HG03175 (cell line): ENCODE results near the gene AGBL4.

ENCODE experiments used
- ATAC-seq: cut with Tn5 transposase; IDR thresholded peaks from one replicate; pipeline ENCODE4 v1.9.1; 2021; ENCODE audit warnings: mild to moderate bottlenecking, moderate library complexity; ENCODE audit not compliant: unreplicated experiment

AGBL4 gene

DNA sequence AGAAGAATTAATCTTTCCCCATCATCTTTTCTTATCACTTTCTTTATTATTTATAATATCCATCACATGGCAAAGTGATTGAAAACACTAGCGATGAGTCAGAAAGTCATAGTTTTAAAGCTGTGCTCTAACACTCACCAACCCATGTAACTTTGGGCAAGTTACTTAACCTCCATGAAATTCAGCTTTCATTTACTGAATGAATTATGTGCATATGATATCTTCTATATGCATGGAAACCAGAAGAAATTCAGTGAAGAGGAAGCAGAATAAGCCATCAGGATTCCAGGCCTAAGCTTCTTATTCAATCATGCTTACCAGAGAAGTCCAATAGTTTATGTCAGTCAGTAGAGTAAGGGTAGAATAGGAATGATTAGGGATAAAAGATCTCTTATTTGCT lies 300.1 kb downstream of the AGBL4 start:
- no peak for ATAC-seq

DNA sequence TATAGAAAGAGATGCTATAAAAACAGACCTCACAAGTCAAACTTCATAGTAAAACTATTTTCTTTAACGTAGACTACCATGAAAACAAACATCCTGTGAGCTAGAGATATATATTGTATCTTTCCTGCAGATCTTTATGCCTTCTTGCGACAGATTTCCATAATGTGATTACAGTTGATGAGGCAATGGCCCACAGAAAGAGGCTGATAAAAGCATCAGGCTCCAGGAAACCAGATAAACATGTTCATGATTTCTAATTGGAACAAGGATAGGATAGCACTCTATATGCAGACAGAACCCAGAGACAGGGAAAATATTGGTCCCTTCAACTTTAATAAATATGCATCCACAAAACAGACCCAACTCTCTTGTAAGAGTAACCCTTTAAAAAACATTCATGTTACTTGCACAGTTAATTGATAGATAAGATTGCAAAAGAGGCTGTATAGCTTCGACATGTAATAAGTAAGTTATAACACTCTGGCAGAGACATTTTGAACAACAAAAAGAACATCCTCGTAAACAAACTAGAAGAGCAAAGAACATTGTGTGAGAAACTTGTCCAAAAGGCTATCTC lies 329.4 kb downstream of the AGBL4 start:
- no peak for ATAC-seq

DNA sequence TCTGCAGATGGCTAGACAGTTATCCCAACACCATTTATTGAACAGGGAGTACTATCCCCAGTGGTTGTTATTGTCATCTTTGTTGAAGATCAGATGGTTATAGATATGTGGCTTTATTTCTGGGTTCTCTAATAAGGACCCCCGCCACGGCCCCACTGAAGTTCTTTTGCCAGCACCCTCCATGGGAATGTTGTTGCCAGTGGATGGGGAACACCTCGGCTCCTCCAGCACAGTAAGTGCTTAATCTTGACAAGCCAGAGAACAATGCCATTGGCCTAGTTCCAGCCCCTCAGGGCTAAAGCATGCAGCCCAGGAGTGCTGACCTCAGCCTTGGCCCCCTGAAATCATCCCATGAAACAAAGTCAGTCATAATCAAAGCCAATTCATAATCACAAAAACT lies 337.6 kb downstream of the AGBL4 start:
- no peak for ATAC-seq

DNA sequence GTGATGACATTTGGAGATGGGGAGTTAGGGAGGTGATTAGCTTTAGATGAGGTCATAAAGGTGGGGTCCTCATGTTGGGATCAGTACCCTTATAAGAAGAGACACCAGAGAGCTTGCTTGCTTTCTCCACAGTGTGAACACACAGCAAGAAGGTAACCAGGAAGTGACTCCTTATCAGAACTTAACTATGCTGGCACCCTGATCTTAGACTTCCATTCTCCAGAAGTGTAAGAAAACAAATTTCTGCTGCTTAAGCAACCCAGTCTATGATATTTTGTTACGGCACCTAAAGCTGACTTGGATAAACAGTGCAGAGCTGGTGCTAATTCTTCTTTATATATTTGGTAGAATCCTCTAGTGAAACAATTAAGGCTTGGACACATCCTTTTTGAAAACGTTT lies 346.0 kb downstream of the AGBL4 start:
- ATAC-seq: no peak

DNA sequence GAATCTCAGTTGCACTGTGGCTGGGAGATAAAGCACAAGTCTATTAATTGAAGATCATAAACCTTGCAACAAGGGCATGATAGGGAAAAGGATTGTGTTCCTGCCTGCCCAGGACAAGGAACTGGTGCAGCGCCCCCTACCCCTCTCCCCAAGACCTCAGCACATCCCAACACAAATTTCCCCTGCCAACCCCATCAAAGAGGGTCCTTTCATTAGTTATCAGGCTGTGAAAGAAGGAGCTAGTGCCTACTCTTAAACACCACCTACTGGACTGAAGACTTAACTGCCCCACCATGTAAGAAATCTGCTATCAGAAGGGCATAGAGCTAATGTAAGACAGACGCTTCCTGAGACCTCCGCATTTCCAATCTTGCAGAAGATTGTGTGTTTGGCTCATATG lies 372.6 kb downstream of the AGBL4 start:
- ATAC-seq: no peak

DNA sequence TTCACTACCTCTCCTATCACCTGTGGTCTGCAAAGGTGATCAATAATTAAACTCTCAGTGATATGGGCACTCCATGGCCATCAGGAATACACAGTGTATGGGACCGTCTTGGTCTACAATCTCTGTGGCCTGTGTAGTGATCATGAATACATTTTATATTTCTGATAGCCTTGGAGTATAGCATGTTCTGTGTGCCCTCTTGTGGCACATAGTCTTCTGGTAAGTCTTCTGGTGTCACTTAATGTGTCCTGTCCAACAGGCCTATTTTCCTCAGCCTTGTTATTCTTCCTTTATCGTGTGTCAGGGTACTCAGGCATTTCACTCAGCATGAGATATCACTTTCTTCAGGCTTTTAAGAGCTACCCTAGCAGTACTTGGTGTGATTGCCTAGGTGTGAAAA lies 393.6 kb downstream of the AGBL4 start:
- no peak for ATAC-seq

DNA sequence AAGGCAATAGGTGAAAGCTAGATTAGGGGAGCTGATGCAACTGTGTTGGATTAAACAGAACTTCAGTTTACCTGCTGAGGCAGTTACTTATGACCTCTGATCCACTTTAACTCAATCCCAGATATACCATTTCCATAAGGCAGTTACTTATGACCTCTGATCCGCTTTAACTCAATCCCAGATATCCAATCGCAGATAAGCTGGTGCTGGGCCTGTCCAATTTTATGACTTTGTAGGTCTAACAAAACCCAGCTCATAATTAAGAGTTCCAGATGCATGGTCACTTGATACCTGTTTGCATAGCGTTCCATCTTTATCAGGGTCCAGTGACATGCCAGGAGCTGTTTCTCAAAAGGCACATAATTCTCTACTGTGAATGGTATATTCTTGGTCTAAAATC lies 396.0 kb downstream of the AGBL4 start:
- ATAC-seq: no peak

DNA sequence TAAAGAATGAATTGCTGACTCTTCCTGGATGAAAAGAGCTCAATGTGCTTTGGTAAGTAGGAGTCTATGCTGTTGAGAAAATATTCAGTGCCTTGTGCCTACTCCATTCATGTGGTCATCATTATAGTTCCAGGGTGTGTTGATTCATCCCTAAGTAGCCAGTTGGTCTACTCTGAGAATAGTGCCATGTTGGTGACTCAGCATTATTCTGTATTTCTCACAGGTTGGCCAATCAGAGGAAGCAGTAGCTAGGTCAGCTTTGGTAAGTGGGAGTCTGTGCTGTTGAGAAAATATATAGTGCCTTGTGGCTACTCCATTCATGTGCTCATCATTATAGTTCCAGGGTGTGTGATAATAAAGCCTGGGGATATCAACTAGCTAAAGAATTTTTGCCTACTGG lies 397.3 kb downstream of the AGBL4 start:
- ATAC-seq: no peak

DNA sequence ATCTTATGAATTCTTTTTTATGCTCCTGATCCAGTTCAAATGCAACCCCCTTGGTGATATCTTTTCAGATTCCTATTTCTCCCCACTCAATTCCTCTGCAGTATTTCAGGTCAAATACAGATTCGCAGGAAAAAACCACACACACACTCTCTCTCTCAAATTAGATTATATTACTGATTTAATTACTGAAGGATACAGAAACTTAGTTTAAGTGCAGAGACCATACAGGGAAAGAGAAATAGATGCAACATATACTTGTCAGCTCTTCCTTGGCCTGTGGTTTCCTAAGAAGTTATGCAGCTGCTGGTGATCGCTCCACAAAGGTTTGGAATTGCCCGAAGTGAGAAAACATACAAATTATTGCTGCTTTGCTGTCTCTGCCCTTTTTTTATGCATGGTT lies 400.9 kb downstream of the AGBL4 start:
- no peak for ATAC-seq

DNA sequence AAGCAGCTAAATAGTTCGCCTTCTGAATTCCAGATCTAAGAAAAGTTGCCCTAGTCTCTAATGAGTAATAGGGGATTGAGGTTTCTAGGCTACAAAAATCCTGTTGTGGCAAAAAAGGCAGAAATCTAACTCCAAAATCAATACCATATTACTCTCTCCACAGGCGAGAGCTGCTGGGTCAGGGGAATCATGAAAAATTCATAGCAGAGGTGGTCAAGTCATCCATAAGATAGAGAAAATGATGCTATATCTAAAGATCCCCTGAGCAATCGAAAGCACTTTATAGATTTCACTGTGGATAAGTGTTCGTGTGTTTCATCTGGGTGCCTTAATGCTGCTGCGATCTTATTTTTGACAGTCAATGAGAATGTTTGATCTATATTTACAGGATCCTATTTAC lies 417.7 kb downstream of the AGBL4 start:
- ATAC-seq: no peak

DNA sequence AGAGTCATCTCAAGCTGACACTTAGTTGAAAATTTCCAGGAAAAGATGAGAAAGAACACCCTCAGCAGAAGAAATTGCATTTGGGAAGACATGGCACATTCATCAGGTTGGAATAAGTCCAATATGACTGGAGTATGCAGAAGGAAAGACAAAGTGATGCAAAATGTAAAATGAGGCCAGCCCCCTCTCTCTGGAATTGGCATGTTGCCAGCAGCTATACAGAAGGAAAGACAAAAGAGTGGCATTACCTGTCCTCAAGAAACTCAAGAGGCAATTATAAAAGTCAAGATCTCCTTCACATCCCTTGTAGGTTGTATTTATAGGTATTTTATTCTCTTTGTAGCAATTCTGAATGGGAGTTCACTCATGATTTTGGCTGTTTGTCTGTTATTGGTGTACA lies 426.3 kb downstream of the AGBL4 start:
- ATAC-seq: no peak

DNA sequence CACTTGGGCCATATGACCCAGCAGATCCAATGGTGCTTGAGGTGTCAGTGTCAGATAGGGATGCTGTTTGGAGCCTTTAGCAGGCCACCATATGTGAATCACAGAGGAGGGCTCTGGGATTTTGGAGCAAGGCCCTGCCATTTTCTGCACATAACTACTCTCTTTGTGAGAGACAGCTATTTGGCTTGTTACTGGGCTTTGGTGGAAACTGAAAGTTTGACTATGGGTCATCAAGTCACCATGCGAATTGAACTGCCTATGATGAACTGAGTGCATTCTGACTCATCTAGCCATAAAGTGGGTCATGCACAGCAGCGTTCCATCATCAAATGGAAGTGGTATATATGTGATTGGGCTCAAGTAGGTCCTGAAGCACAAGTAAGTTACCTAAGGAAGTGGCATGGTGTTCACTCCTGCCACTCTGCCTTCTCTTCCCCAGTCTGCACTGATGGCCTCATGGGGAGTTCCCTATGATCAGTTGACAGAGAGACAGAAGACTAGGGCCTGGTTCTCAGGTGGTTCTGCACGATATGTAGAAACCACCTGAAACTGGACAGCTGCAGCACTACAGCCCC lies 447.3 kb downstream of the AGBL4 start:
- no peak for ATAC-seq

DNA sequence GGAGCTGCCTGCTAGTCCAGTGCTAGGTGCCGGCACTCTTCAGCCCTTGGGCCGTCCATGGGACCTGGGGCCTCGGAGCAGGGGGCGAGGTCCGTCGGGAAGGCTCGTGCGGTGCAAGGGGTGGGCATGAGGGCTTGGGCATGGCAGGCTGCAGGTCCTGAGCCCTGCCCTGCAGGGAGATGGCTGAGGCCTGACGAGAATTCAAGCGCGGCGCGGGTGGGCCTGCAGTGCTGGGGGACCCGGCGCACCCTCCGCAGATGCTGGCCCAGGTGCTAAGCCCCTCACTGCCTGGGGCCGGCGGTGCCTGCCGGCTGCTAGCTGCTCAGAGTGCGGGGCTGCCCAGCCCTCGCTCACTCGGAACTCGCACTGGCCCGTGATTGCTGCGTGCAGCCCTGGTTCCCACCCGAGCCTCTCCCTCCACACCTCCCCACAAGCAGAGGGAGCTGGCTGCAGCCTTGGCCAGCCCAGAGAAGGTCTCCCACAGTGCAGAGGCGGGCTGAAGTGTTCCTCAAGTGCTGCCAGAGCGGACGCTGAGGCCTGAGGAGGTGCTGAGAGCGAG lies 467.0 kb downstream of the AGBL4 start:
- ATAC-seq: no peak

DNA sequence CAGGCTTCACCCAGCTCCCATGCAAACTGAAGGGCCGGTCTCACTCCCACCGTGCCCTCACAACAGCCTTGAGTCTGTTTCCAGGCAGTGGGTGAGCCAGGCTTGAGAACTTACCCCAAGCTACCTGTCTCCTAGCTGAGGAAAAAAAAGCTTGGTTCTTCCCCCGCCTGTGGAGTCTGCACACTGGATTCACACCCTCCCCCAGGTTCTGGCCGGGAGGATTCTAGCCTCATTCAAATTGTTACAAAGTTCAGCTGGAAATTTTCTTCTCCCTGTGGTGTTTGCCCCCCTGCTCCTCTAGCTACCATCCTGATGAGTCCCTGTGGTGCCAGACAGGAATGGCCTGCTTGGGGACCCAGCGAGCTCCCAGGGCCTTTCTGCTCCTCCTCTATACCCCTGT lies 471.7 kb downstream of the AGBL4 start:
- no peak for ATAC-seq

DNA sequence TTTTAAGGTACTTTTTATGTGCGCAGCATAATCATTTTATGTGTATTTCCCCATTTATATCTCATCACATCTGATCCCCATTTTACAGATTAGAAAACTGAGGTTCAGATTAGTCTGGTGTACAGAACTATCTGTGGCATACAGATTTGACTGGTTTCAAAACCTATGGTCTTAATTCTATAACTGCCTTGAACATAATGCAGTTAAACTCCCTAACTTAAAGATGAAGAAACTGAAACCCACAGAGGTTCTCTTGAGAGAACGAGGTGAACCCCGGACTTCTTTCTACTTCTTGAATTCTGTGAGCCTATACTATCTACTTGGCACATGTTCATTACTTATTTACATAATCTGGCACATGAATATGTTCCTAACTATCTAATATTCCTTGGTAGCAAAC lies 479.1 kb downstream of the AGBL4 start:
- no peak for ATAC-seq

DNA sequence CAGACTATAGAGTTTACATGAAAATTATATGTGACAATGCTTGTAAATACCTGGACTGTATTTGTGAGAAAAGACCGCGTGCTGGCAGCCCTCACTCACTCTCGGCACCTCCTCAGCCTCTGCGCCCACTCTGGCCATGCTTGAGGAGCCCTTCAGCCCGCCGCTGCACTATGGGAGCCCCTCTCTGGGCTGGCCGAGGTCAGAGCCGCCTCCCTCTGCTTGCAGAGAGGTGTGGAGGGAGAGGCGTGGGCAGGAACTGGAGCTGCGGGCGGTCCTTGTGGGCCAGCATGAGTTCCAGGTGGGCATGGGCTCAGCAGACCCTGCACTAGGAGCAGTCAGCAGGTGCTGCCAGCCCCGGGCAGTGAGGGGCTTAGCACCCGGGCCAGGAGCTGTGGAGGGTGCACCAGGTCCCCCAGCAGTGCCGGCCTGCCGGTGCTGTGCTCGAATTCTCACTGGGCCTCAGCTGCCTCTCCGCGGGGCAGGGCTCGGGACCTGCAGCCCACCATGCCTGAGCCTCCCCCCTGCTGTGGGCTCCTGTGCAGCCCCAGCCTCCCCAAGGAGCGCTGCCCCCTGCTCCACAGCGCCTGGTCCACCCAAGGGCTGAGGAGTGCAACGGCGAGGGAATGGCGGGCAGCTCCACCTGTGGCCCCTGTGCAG lies 482.5 kb downstream of the AGBL4 start:
- ATAC-seq: no peak

DNA sequence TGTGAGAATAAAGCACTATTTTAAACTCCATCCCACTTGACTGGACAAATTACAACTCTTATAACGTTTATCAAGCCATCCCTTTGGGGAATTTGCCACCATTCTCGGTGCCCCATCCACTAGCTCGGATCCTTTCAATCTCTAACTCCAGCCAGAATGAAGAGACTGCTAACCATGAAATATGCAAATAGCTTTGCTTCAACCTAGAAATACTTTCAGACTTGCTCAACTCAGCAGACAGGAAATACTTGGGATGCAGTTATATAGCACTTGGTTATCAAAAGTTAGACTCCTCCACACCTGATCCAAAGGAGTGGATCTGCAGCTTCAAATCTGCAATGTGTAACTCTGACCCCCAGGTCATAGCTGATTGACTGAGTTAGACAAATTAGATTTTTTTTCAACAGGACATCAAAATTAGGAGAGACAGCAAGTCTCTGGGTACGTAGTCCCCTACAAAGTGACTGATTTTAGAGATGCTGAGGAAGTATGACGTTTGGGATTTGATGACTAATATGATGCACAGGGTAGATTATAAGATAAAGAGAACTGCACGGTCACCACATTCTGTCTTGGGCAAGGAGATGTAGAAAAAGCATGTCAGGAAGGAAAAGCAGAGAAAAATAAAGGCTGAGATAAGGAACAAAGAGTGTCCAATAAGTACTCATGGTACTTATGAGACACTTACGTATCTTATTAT lies 496.0 kb downstream of the AGBL4 start:
- no peak for ATAC-seq

DNA sequence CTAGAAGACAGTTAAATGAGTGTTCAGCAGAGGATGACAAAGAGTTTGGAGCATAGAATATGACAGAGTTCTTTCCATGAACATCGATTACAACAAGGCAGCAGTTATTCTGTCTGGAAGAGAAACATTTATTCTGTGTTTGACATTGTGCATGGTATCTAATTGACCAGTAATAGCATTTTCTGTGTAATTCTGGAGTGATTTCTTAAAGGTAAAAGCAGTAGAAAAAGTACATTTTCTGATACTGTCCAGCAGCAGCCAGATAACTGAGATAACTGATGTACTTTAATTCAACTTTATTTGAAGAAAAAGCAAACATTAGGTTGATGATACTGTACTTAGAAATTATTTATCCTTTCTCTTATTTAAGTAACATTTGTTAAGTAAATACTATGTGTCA lies 497.1 kb downstream of the AGBL4 start:
- ATAC-seq: no peak

DNA sequence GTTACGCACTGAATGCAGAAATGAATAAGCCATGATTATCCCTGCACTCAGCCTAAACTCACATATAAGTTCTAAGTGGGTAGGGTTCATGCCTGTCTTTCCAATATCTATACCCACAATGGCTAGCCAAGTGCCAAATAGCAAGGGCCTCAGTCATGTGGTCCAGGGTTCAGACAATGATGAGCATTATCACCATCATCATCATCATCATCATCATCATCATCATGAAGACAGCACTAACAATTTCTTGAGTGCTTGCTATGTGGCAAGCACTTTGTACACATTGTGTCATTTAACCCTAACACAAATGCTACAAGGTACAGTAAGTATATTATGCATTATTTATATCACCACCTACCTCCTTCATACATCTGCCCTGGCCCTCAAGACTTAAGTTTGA lies 500.0 kb downstream of the AGBL4 start:
- ATAC-seq: no peak

DNA sequence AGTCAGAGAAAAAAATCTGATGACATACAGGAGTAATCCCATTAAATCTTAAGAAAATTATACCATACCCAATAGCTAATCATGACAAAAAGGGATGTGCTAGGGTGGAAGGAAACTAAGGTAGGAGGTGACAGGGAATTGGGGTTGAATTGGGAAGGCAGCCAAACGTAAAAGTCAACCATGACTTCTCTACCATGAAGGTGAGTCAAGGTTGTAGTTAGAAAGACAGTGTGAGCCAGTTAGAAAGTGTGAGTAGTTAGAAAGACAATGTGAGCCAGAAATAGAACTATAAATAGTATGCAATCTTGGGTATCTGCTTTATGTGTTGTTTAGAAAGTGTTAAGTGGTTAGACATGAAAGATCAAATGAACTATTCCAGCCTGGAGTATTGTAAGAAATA lies 556.8 kb downstream of the AGBL4 start:
- ATAC-seq: no peak

DNA sequence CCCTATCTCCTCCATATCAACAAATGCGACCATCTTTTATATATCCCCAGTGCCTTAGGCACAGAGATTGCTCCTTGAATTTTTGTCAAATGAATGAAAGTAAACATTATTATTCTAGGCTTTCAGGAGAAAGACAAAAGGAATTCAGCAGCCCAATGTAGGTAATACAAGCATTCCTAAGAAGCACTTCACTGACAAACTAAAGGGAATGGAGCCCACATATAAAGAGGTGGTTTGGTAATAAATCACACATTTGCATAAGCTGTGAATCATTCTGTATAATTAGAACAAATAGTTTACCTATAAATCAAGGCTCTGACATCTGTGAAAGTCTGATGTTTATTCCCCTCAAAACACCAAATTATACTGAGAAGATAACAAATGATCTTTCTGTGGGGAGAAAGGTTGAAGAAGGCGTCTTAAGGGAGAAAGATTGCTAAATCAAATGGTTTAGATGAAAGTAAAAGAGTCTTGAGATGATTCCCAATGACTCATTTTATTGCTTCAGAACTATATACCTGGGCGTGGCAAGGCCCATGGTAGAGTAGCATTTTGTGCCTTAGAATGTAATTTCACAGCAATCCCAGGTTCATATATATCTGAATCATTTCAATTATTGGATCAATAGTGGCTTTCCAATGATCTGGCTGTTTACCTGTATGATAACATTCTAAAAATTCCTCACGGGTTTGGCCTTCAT lies 558.1 kb downstream of the AGBL4 start:
- no peak for ATAC-seq
